ENCODE data around the gene FGL2. TPM values are rescaled to one million over a fixed set of nuclear protein-coding genes. Genes with fewer than 3 reads are reported as not detected.

FGL2 gene
- total and polyA plus RNA-seq, 2 donors (not counting 1 experiment from before 2014, with no cell fraction given), result 4.9 to 97.6 TPM

GRCh38 chr7:77185866-77186265, 13.8 kb downstream of the FGL2 start:
- Histone ChIP-seq H3K4me1 (ENCODE audit: control insufficient read depth, extremely low read depth, insufficient read depth, low read length) (no peaks in the 10 kb centered on the region), H3K27ac (ENCODE audit: insufficient read depth, low read length) (no peak overlapping the region), H2AFZ (ENCODE audit: low read length) (no peak overlapping the region), H3K4me3 (replicated peaks in 1 of 4; ENCODE audit: control extremely low read depth in 1 of 4, insufficient read depth in 1 of 4, low read depth in 3 of 4, low read length in 4 of 4) (no peak overlapping the region), H3K36me3 (ENCODE audit: control insufficient read depth, insufficient read depth, low read length) (no peaks in the 10 kb centered on the region), H3K79me2 (ENCODE audit: control insufficient read depth, insufficient read depth, low read length) (no peaks in the 10 kb centered on the region), H3K9me3 (ENCODE audit: control insufficient read depth, insufficient read depth, low read depth, low read length) (no peaks in the 10 kb centered on the region), H4K20me1 (ENCODE audit: control insufficient read depth, extremely low read depth, insufficient read depth, low read length) (no peaks in the 10 kb centered on the region), H3K4me2 (ENCODE audit: extremely low read depth, insufficient read depth, low read length) (no peak overlapping the region), H3K27me3 (ENCODE audit: control insufficient read depth, insufficient read depth, low read length) (no peaks in the 10 kb centered on the region), H3K9ac (ENCODE audit: insufficient read depth, low read length) (no peak overlapping the region)
- no peak for DNase-seq (ENCODE audit: low read depth in 2 of 2)
- no peak for TF ChIP-seq EZH2 (IDR thresholded peaks at IDR 0.05; ENCODE audit: low read length, missing control alignments)
- no peak for TF ChIP-seq CTCF (conservative IDR thresholded peaks at IDR 0.05 in 1 of 2, IDR thresholded peaks at IDR 0.05 in 1 of 2; ENCODE audit: low read depth in 1 of 2, low read length in 2 of 2)

GRCh38 chr7:77184990-77185389, 14.6 kb downstream of the FGL2 start:
- Histone ChIP-seq H2AFZ (ENCODE audit: low read length) (no peak overlapping the region), H3K9me3 (ENCODE audit: control insufficient read depth, insufficient read depth, low read depth, low read length) (no peaks in the 10 kb centered on the region), H3K27me3 (ENCODE audit: control insufficient read depth, insufficient read depth, low read length) (no peaks in the 10 kb centered on the region), H3K4me3 (replicated peaks in 1 of 4; ENCODE audit: control extremely low read depth in 1 of 4, insufficient read depth in 1 of 4, low read depth in 3 of 4, low read length in 4 of 4) (no peak overlapping the region), H3K4me1 (ENCODE audit: control insufficient read depth, extremely low read depth, insufficient read depth, low read length) (no peaks in the 10 kb centered on the region), H3K27ac (ENCODE audit: insufficient read depth, low read length) (no peak overlapping the region), H3K4me2 (ENCODE audit: extremely low read depth, insufficient read depth, low read length) (no peak overlapping the region), H3K36me3 (ENCODE audit: control insufficient read depth, insufficient read depth, low read length) (no peaks in the 10 kb centered on the region), H4K20me1 (ENCODE audit: control insufficient read depth, extremely low read depth, insufficient read depth, low read length) (no peaks in the 10 kb centered on the region), H3K79me2 (ENCODE audit: control insufficient read depth, insufficient read depth, low read length) (no peaks in the 10 kb centered on the region), H3K9ac (ENCODE audit: insufficient read depth, low read length) (no peak overlapping the region)
- DNase-seq (ENCODE audit: low read depth in 2 of 2), result peak in 1 of 2 donors; percentile 43
- TF ChIP-seq CTCF (conservative IDR thresholded peaks at IDR 0.05 in 1 of 2, IDR thresholded peaks at IDR 0.05 in 1 of 2; ENCODE audit: low read depth in 1 of 2, low read length in 2 of 2) (no peak), EZH2 (IDR thresholded peaks at IDR 0.05; ENCODE audit: low read length, missing control alignments) (no peak)

GRCh38 chr7:77184463-77184862, 15.2 kb downstream of the FGL2 start:
- peak in 1 of 2 donors; percentile 2 for DNase-seq (ENCODE audit: low read depth in 2 of 2)
- H3K27ac ChIP-seq (ENCODE audit: insufficient read depth, low read length), result no peak overlapping the region

More at GRCh38 chr7:77184463-77184862, 15.2 kb downstream of the FGL2 start:
- no peak overlapping the region for H2AFZ ChIP-seq (ENCODE audit: low read length)
- TF ChIP-seq CTCF (conservative IDR thresholded peaks at IDR 0.05 in 1 of 2, IDR thresholded peaks at IDR 0.05 in 1 of 2; ENCODE audit: low read depth in 1 of 2, low read length in 2 of 2) (no peak), EZH2 (IDR thresholded peaks at IDR 0.05; ENCODE audit: low read length, missing control alignments) (no peak)
- H3K9me3 ChIP-seq (ENCODE audit: control insufficient read depth, insufficient read depth, low read depth, low read length), result no peaks in the 10 kb centered on the region
- H3K9ac ChIP-seq (ENCODE audit: insufficient read depth, low read length), result no peak overlapping the region
- H3K4me1 ChIP-seq (ENCODE audit: control insufficient read depth, extremely low read depth, insufficient read depth, low read length), result no peaks in the 10 kb centered on the region
- H3K79me2 ChIP-seq (ENCODE audit: control insufficient read depth, insufficient read depth, low read length), result no peaks in the 10 kb centered on the region
- H3K4me2 ChIP-seq (ENCODE audit: extremely low read depth, insufficient read depth, low read length), result no peak overlapping the region
- no peaks in the 10 kb centered on the region for H3K36me3 ChIP-seq (ENCODE audit: control insufficient read depth, insufficient read depth, low read length)
- no peaks in the 10 kb centered on the region for H4K20me1 ChIP-seq (ENCODE audit: control insufficient read depth, extremely low read depth, insufficient read depth, low read length)
- H3K27me3 ChIP-seq (ENCODE audit: control insufficient read depth, insufficient read depth, low read length), result no peaks in the 10 kb centered on the region
- no peak overlapping the region for H3K4me3 ChIP-seq (replicated peaks in 1 of 4; ENCODE audit: control extremely low read depth in 1 of 4, insufficient read depth in 1 of 4, low read depth in 3 of 4, low read length in 4 of 4)
